PC-3 (cell line): ENCODE data around the gene CEBPG. TPM values are rescaled to one million over a fixed set of nuclear protein-coding genes. Genes with fewer than 3 reads are reported as not detected.

Experiments
- ATAC-seq: fragments of 200-7000 bp; cut with Tn5 transposase; 2 replicates; pipeline ENCODE4 v1.9.1; 2020; ENCODE audit warnings: mild to moderate bottlenecking, moderate library complexity
- BruUV-seq: library from RNA; stranded (reverse); fragments of 400-500 nt; replicated peaks from 2 replicates; lab custom pipeline; 2021; lab: Mats Ljungman, UMichigan
- CTCF ChIA-PET: fragments of 300-600 bp; sonication (Branson Sonifier 250); formaldehyde crosslinking; loops from one replicate; lab custom pipeline; 2022; ENCODE audit warnings: antibody characterized with exemption; lab: Charles Lee
- POLR2A ChIA-PET: fragments of 300-600 bp; sonication (Branson Sonifier 250); formaldehyde crosslinking; loops from one replicate; lab custom pipeline; 2022; ENCODE audit warnings: antibody characterized with exemption; ENCODE audit not compliant: unreplicated experiment; lab: Charles Lee
- DNase-seq: peaks from one replicate; pipeline ENCODE4 v3.0.0-alpha.2; 2015
- H2AFZ ChIP-seq: fragments of 300-600 bp; sonication (generic); 2 replicates; pipeline ENCODE4 v1.6.0; 2016; ENCODE audit warnings: antibody characterized with exemption, low read length
- H3F3A ChIP-seq: fragments of 300-600 bp; sonication (generic); one replicate; pipeline ENCODE4 v1.6.0; 2017; ENCODE audit warnings: antibody characterized with exemption, low read length, control low read depth, mild to moderate bottlenecking; ENCODE audit not compliant: unreplicated experiment
- H3K27ac ChIP-seq: fragments of 300-600 bp; sonication (generic); 2 replicates; pipeline ENCODE4 v1.5.1; 2016; ENCODE audit warnings: mild to moderate bottlenecking, low read length
- H3K27me3 ChIP-seq: fragments of 300-600 bp; sonication (generic); 2 replicates; pipeline ENCODE4 v1.6.1; 2016; ENCODE audit warnings: low read length, mixed read lengths
- H3K36me3 ChIP-seq: fragments of 300-600 bp; sonication (generic); 2 replicates; pipeline ENCODE4 v1.6.1; 2016; ENCODE audit warnings: low read depth, mixed run types, low read length, mixed read lengths
- H3K4me1 ChIP-seq: fragments of 300-600 bp; sonication (generic); 2 replicates; pipeline ENCODE4 v1.5.1; 2016; ENCODE audit warnings: low read length; ENCODE audit not compliant: insufficient read depth
- H3K4me2 ChIP-seq: fragments of 300-600 bp; sonication (generic); 2 replicates; pipeline ENCODE4 v1.6.0; 2016; ENCODE audit warnings: low read length
- H3K4me3 ChIP-seq: fragments of 300-600 bp; sonication (generic); 2 replicates; pipeline ENCODE4 v1.5.1; 2016; ENCODE audit warnings: mild to moderate bottlenecking, low read length, mixed read lengths
- H3K79me2 ChIP-seq: fragments of 300-600 bp; sonication (generic); 2 replicates; pipeline ENCODE4 v1.6.1; 2017; ENCODE audit warnings: low read length, mixed read lengths
- H3K9ac ChIP-seq: fragments of 300-600 bp; sonication (generic); 2 replicates; pipeline ENCODE4 v1.6.0; 2016; ENCODE audit warnings: mild to moderate bottlenecking, low read length
- H3K9me2 ChIP-seq: fragments of 300-600 bp; sonication (generic); replicated peaks from 2 replicates; pipeline ENCODE4 v1.6.1; 2016; ENCODE audit warnings: mixed run types, low read length, mixed read lengths
- H3K9me3 ChIP-seq: fragments of 300-600 bp; sonication (generic); 2 replicates; pipeline ENCODE4 v1.6.1; 2016; ENCODE audit warnings: low read length, mixed read lengths
- H4K20me1 ChIP-seq: fragments of 300-600 bp; sonication (generic); 2 replicates; pipeline ENCODE4 v1.6.1; 2016; ENCODE audit warnings: low read length, mixed read lengths
- CTCF ChIP-seq: fragments of 300-600 bp; sonication (generic); conservative IDR thresholded peaks from 2 replicates; pipeline ENCODE4 v1.5.1; 2017; ENCODE audit warnings: antibody characterized with exemption, low read depth, mild to moderate bottlenecking, low read length
- EZH2 ChIP-seq: fragments of 300-600 bp; sonication (generic); IDR thresholded peaks from one replicate; pipeline ENCODE4 v1.6.1; 2017; ENCODE audit warnings: antibody characterized with exemption, mild to moderate bottlenecking, low read length; ENCODE audit not compliant: unreplicated experiment
- EZH2phosphoT487 ChIP-seq: fragments of 300-600 bp; sonication (generic); IDR thresholded peaks from 2 replicates; pipeline ENCODE4 v1.6.1; 2018; ENCODE audit warnings: mild to moderate bottlenecking, antibody characterized with exemption, low read length, borderline replicate concordance
- intact Hi-C: fragments of 100-400 bp; cut with micrococcal nuclease; formaldehyde crosslinking; loops from 2 replicates; pipeline ENCODE4 v1.9.0; 2023
- total RNA-seq: library from RNA; depleted of rRNA; stranded (reverse); fragments of >200 nt; gene quantifications from 2 replicates; pipeline ENCODE4 v1.2.3, GENCODE V29; 2014

The CEBPG gene
- total RNA-seq, 1 experiment from 2014 or later, result 24.6 TPM

DNA sequence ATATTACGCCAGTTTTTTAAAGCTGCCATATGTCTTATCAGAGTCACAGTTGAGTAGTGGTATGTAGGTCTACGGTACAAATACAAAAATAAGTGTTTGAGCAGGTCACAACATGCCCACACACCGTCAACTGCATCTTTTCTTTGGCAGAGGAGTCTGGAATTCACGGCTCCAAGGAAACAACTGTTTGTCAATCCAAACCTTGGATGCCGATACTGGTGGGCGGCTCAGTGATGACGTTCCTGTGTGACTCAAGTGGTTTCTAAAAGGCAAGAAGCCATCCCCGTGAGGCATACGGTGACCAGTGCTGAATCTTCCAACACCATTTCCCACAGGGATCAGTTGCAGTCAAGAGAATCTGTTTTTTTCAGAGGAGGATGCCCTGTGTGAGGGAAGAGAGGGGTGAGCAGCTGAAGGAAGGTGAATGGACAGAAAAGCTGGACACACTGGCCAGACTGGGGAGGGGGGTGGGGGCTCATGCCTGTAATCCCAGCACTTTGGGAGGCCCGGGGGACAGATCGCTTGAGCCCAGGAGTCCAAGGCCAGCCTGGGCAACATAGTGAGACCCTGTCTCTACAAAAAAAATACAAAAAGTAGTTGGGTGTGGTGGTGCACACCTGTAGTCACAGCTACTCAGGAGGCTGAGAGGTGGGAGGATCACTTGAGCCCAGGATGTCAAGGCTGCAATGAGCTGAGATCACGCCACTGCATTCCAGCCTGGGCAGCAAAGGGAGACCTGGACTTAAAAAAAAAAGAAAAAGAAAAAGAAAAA, 22.8 kb upstream of the CEBPG start:
- H3K4me2 ChIP-seq, result no peak overlapping the region
- no peaks in the 10 kb centered on the region for H4K20me1 ChIP-seq
- BruUV-seq, result no TSS peak
- intact Hi-C loops, result no loop called here
- DNase-seq (peak; percentile 31), ATAC-seq (no peak)
- CTCF ChIA-PET, result no interaction called here
- peaks cover 27% of the 10 kb centered on the region for H3K27me3 ChIP-seq
- no peak overlapping the region for H2AFZ ChIP-seq
- no peaks in the 10 kb centered on the region for H3K4me1 ChIP-seq
- no peaks in the 10 kb centered on the region for H3K79me2 ChIP-seq
- no peak overlapping the region for H3K27ac ChIP-seq
- H3K9me3 ChIP-seq, result no peaks in the 10 kb centered on the region
- no peak overlapping the region for H3K9ac ChIP-seq
- POLR2A ChIA-PET, result no interaction called here
- no peaks in the 10 kb centered on the region for H3F3A ChIP-seq
- H3K36me3 ChIP-seq, result no peaks in the 10 kb centered on the region
- H3K4me3 ChIP-seq, result no peak overlapping the region
- TF ChIP-seq EZH2, result no peak
- TF ChIP-seq EZH2phosphoT487, result no peak
- no peak for TF ChIP-seq CTCF
- no peaks in the 10 kb centered on the region for H3K9me2 ChIP-seq

GRCh38 chr19:33355535-33355934, 18.0 kb upstream of the CEBPG start:
- no peaks in the 10 kb centered on the region for H3K4me1 ChIP-seq
- no peaks in the 10 kb centered on the region for H3K79me2 ChIP-seq
- no peak for ATAC-seq
- BruUV-seq, result no TSS peak
- DNase-seq, result no peak
- H3K27me3 ChIP-seq, result no peaks in the 10 kb centered on the region
- no peaks in the 10 kb centered on the region for H3K36me3 ChIP-seq
- H3K4me3 ChIP-seq, result no peak overlapping the region
- no peaks in the 10 kb centered on the region for H4K20me1 ChIP-seq
- ChIA-PET POLR2A (no interaction called here), CTCF (no interaction called here)
- no peak overlapping the region for H3K9ac ChIP-seq
- no peaks in the 10 kb centered on the region for H3K9me3 ChIP-seq
- TF ChIP-seq EZH2phosphoT487 (no peak), EZH2 (no peak), CTCF (no peak)
- no peak overlapping the region for H3K4me2 ChIP-seq
- intact Hi-C loops, result no loop called here
- H3K9me2 ChIP-seq, result no peaks in the 10 kb centered on the region
- H3K27ac ChIP-seq, result no peak overlapping the region
- H2AFZ ChIP-seq, result no peak overlapping the region
- no peaks in the 10 kb centered on the region for H3F3A ChIP-seq

DNA sequence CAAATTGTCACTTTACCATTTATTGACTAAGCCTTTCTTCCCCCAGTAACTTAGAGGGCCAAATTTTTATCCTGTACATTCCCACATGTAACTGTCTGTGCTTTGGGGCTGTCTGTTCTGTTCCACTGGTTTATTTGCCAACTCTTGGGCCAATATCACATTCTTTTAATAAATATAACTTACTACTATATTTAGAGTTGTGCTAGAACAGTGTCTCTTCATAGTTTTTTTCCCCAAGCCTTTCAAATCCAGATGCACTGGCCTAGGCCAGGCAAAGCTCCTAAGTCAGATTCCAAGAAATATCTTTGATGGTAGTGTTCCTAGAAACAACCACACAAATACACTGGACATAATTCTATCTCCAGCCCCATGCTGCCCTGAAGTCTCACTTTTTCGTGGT, 16.0 kb upstream of the CEBPG start:
- Histone ChIP-seq H3K4me3 (no peak overlapping the region), H3K9me2 (no peaks in the 10 kb centered on the region), H3K4me2 (no peak overlapping the region), H3K79me2 (no peaks in the 10 kb centered on the region), H3F3A (no peaks in the 10 kb centered on the region), H4K20me1 (no peaks in the 10 kb centered on the region), H3K27me3 (no peaks in the 10 kb centered on the region), H3K4me1 (no peaks in the 10 kb centered on the region), H3K27ac (no peak overlapping the region), H3K36me3 (no peaks in the 10 kb centered on the region), H3K9me3 (no peaks in the 10 kb centered on the region), H2AFZ (no peak overlapping the region), H3K9ac (no peak overlapping the region)
- ChIA-PET POLR2A (no interaction called here), CTCF (interaction anchor here (0.7 kb wide), 1 partner anchor 840 kb away, joined by 7 read pairs; no protein-coding TSS in a partner anchor)
- TF ChIP-seq EZH2 (no peak), EZH2phosphoT487 (no peak), CTCF (no peak)
- ATAC-seq (no peak), DNase-seq (no peak)
- no TSS peak for BruUV-seq
- intact Hi-C loops, result no loop called here
